K562 (cell line): ENCODE data around the gene PSMA1.

ENCODE experiments used
- CHD4 ChIP-seq: fragments of 200-600 bp; sonication (generic); IDR thresholded peaks from 3 replicates; pipeline ENCODE4 v1.6.1; 2012; ENCODE audit warnings: low read depth, mild to moderate bottlenecking, mixed read lengths, low read length, inconsistent platforms; ENCODE audit not compliant: insufficient read depth, insufficient replicate concordance, poor library complexity, severe bottlenecking
- CTCF ChIP-seq, 3 experiments: IDR thresholded peaks in 2 of 3; conservative IDR thresholded peaks in 1 of 3; 2 replicates each; pipeline ENCODE4 v1.5.1; 2011 to 2012; ENCODE audit warnings: low read length in 3 of 3, mild to moderate bottlenecking in 3 of 3, control low read depth in 2 of 3, improper control_type of control experiment in 1 of 3, inconsistent platforms in 1 of 3, low read depth in 1 of 3, mixed read lengths in 1 of 3, moderate library complexity in 1 of 3; ENCODE audit not compliant: insufficient read depth in 2 of 3
- ZNF318 ChIP-seq, 2 experiments: fragments of 450-650 bp; IDR thresholded peaks; 2 replicates each; pipeline ENCODE4 v1.6.1; 2016; ENCODE audit warnings: mild to moderate bottlenecking in 2 of 2, borderline replicate concordance in 1 of 2, low read depth in 1 of 2, moderate library complexity in 1 of 2

- no peak for TF ChIP-seq ZNF318 (IDR thresholded peaks at IDR 0.05; ENCODE audit: borderline replicate concordance in 1 of 2, low read depth in 1 of 2)
- TF ChIP-seq CHD4: no peak
- TF ChIP-seq CTCF (IDR thresholded peaks at IDR 0.05 in 2 of 3, conservative IDR thresholded peaks at IDR 0.05 in 1 of 3; ENCODE audit: insufficient read depth in 2 of 3, low read depth in 1 of 3, low read length in 3 of 3): no peak
Measured at GRCh38 chr11:14499178-14499559, 21.0 kb downstream of the PSMA1 start.
